SK-N-SH treated with all-trans-retinoic acid at 6 μM for 48 hours (cell line): ENCODE results near the gene UGT1A4.

Experiments used
- ATAC-seq: fragments of 200-7000 bp; cut with Tn5 transposase; 3 replicates; pipeline ENCODE4 v1.9.1; 2020; ENCODE audit warnings: mild to moderate bottlenecking, moderate library complexity
- ARNTL ChIP-seq: fragments of 450-650 bp; formaldehyde crosslinking; IDR thresholded peaks from 2 replicates; pipeline ENCODE4 v1.5.0; 2020; ENCODE audit warnings: low read depth, mild to moderate bottlenecking, moderate library complexity, borderline replicate concordance
- BACH2 ChIP-seq: fragments of 250-450 bp; sonication (Bioruptor Pico); IDR thresholded peaks from 2 replicates; pipeline ENCODE4 v1.9.0; 2021; ENCODE audit warnings: mild to moderate bottlenecking, borderline replicate concordance
- CREB5 ChIP-seq: fragments of 250-450 bp; sonication (Bioruptor Pico); IDR thresholded peaks from 2 replicates; pipeline ENCODE4 v1.5.1; 2020; ENCODE audit warnings: low read depth, mild to moderate bottlenecking, moderate library complexity
- CSDC2 ChIP-seq: fragments of 250-450 bp; sonication (Bioruptor Pico); IDR thresholded peaks from 2 replicates; pipeline ENCODE4 v1.5.0; 2020; ENCODE audit warnings: mild to moderate bottlenecking, moderate library complexity
- CSRNP3 ChIP-seq: fragments of 250-450 bp; sonication (Bioruptor Pico); IDR thresholded peaks from 2 replicates; pipeline ENCODE4 v1.5.1; 2021; ENCODE audit warnings: mild to moderate bottlenecking, moderate library complexity
- ESRRG ChIP-seq: fragments of 250-450 bp; sonication (Bioruptor Pico); IDR thresholded peaks from 2 replicates; pipeline ENCODE4 v1.6.1; 2021; ENCODE audit warnings: mild to moderate bottlenecking
- GLIS3 ChIP-seq: fragments of 250-450 bp; sonication (Bioruptor Pico); IDR thresholded peaks from 2 replicates; pipeline ENCODE4 v1.5.0; 2020; ENCODE audit warnings: mild to moderate bottlenecking, moderate library complexity
- ISL1 ChIP-seq: fragments of 250-450 bp; sonication (Bioruptor Pico); IDR thresholded peaks from 2 replicates; pipeline ENCODE4 v2.1.2; 2022; ENCODE audit warnings: mild to moderate bottlenecking, moderate library complexity
- OSR1 ChIP-seq: fragments of 250-450 bp; sonication (Bioruptor Pico); IDR thresholded peaks from 2 replicates; pipeline ENCODE4 v1.8.0; 2022; ENCODE audit warnings: moderate library complexity, mild to moderate bottlenecking, inconsistent platforms
- PATZ1 ChIP-seq: fragments of 250-450 bp; sonication (Bioruptor Pico); IDR thresholded peaks from 2 replicates; pipeline ENCODE4 v1.8.0; 2020; ENCODE audit warnings: mild to moderate bottlenecking, moderate library complexity, borderline replicate concordance
- POU6F1 ChIP-seq: fragments of 250-450 bp; sonication (Bioruptor Pico); IDR thresholded peaks from 2 replicates; pipeline ENCODE4 v1.8.0; 2021; ENCODE audit warnings: low read depth, mild to moderate bottlenecking, moderate library complexity, borderline replicate concordance
- PPARA ChIP-seq: fragments of 250-450 bp; sonication (Bioruptor Pico); IDR thresholded peaks from 2 replicates; pipeline ENCODE4 v1.5.0; 2020; ENCODE audit warnings: mild to moderate bottlenecking, borderline replicate concordance
- RARB ChIP-seq: fragments of 250-450 bp; sonication (Bioruptor Pico); IDR thresholded peaks from 2 replicates; pipeline ENCODE4 v1.8.0; 2021; ENCODE audit warnings: mild to moderate bottlenecking, moderate library complexity
- SNAI2 ChIP-seq: fragments of 250-450 bp; sonication (Bioruptor Pico); IDR thresholded peaks from 2 replicates; pipeline ENCODE4 v1.5.0; 2020; ENCODE audit warnings: mild to moderate bottlenecking, moderate library complexity
- TCF4 ChIP-seq: fragments of 250-450 bp; sonication (Bioruptor Pico); IDR thresholded peaks from 2 replicates; pipeline ENCODE4 v1.8.0; 2021; ENCODE audit warnings: mild to moderate bottlenecking, moderate library complexity, borderline replicate concordance
- TOX ChIP-seq: fragments of 250-450 bp; sonication (Bioruptor Pico); IDR thresholded peaks from 2 replicates; pipeline ENCODE4 v1.8.0; 2021; ENCODE audit warnings: mild to moderate bottlenecking, moderate library complexity, borderline replicate concordance
- TSHZ2 ChIP-seq: fragments of 250-450 bp; sonication (Bioruptor Pico); IDR thresholded peaks from 2 replicates; pipeline ENCODE4 v1.5.0; 2020; ENCODE audit warnings: mild to moderate bottlenecking, moderate library complexity
- ZC3H10 ChIP-seq: fragments of 250-450 bp; sonication (Bioruptor Pico); IDR thresholded peaks from 2 replicates; pipeline ENCODE4 v1.5.1; 2021; ENCODE audit warnings: mild to moderate bottlenecking, moderate library complexity
- ZFP3 ChIP-seq: fragments of 250-450 bp; sonication (Bioruptor Pico); IDR thresholded peaks from 2 replicates; pipeline ENCODE4 v1.5.0; 2020; ENCODE audit warnings: mild to moderate bottlenecking, moderate library complexity
- ZFP30 ChIP-seq: fragments of 450-650 bp; formaldehyde crosslinking; IDR thresholded peaks from 2 replicates; pipeline ENCODE4 v1.5.0; 2022; ENCODE audit warnings: mild to moderate bottlenecking, moderate library complexity
- ZNF565 ChIP-seq: fragments of 450-650 bp; formaldehyde crosslinking; conservative IDR thresholded peaks from 2 replicates; pipeline ENCODE4 v1.5.0; 2020; ENCODE audit warnings: low read depth, mild to moderate bottlenecking, moderate library complexity
- ZNF70 ChIP-seq: fragments of 450-650 bp; formaldehyde crosslinking; IDR thresholded peaks from 2 replicates; pipeline ENCODE4 v1.5.0; 2020; ENCODE audit warnings: mild to moderate bottlenecking, moderate library complexity
- ZNF8 ChIP-seq: fragments of 450-650 bp; formaldehyde crosslinking; IDR thresholded peaks from 2 replicates; pipeline ENCODE4 v1.5.0; 2020; ENCODE audit warnings: mild to moderate bottlenecking, moderate library complexity

Gene UGT1A4

GRCh38 chr2:233758849-233759248 is 40.3 kb downstream of the UGT1A4 start:
- TF ChIP-seq ARNTL (CRISPR knock-in tag): no peak
- peak; percentile 94 for TF ChIP-seq CSDC2
- TF ChIP-seq SNAI2 (CRISPR knock-in tag): peak; percentile 58; the same call in 1 of the 2 replicates
- peak; percentile 51; the same call in 1 of the 2 replicates for TF ChIP-seq ZFP3 (CRISPR knock-in tag)
- TF ChIP-seq ZNF70: no peak
- peak; percentile 55; the same call in 1 of the 2 replicates for TF ChIP-seq PATZ1
- no peak for TF ChIP-seq RARB
- no peak for TF ChIP-seq OSR1 (CRISPR knock-in tag)
- peak; percentile 91 for TF ChIP-seq ZNF8
- peak; percentile 29; the same call in 1 of the 2 replicates for TF ChIP-seq CREB5
- no peak for TF ChIP-seq POU6F1 (CRISPR knock-in tag)
- peak; percentile 90 for TF ChIP-seq ISL1 (CRISPR knock-in tag)
- no peak for TF ChIP-seq GLIS3 (CRISPR knock-in tag)
- TF ChIP-seq CSRNP3 (CRISPR knock-in tag): peak; percentile 57; the same call in 1 of the 2 replicates
- TF ChIP-seq ESRRG (CRISPR knock-in tag): 0 out of 2 replicates have a peak, but pooled peaks have one; percentile 5
- TF ChIP-seq ZNF565 (CRISPR knock-in tag): no peak
- TF ChIP-seq BACH2 (CRISPR knock-in tag): no peak
- TF ChIP-seq ZC3H10 (CRISPR knock-in tag): no peak
- no peak for TF ChIP-seq ZFP30 (CRISPR knock-in tag)
- TF ChIP-seq TOX (CRISPR knock-in tag): no peak
- TF ChIP-seq PPARA (CRISPR knock-in tag): no peak
- no peak for TF ChIP-seq TSHZ2 (CRISPR knock-in tag)
- TF ChIP-seq TCF4: no peak
- no peak for ATAC-seq

- TF ChIP-seq BACH2 (CRISPR knock-in tag) (no peak), POU6F1 (CRISPR knock-in tag) (no peak), PPARA (CRISPR knock-in tag) (no peak), SNAI2 (CRISPR knock-in tag) (no peak), CSRNP3 (CRISPR knock-in tag) (no peak), ISL1 (CRISPR knock-in tag) (no peak; the same call in 1 of the 2 replicates), TOX (CRISPR knock-in tag) (no peak), ZC3H10 (CRISPR knock-in tag) (no peak)
- no peak for ATAC-seq
These were observed 41.5 kb downstream of the UGT1A4 start, which contains the start of gene UGT1A1 for GRCh38 chr2:233760043-233760442. UGT1A1 (plus strand) TSS chr2:233760270; CDS start chr2:233760288, 18 bp downstream.
